GM12873 (cell line): Measurements from ENCODE around the gene F13A1.

Source experiments
- CTCF ChIP-seq: IDR thresholded peaks from 2 replicates; pipeline ENCODE4 v1.5.1; 2012; ENCODE audit warnings: low read depth, mild to moderate bottlenecking, moderate library complexity, low read length, control low read depth; ENCODE audit not compliant: insufficient read depth; ENCODE audit errors: missing control alignments

Gene F13A1

GRCh38 chr6:6331946-6332601, 11.6 kb upstream of the F13A1 start:
- TF ChIP-seq CTCF, result no peak

GRCh38 chr6:6331393-6331792, 10.9 kb upstream of the F13A1 start:
- TF ChIP-seq CTCF, result no peak

GRCh38 chr6:6330407-6330806, 9.9 kb upstream of the F13A1 start:
- TF ChIP-seq CTCF, result no peak

- no peak for TF ChIP-seq CTCF
Observed at GRCh38 chr6:6328451-6328850, 8.0 kb upstream of the F13A1 start.

GRCh38 chr6:6323352-6323751, 2.9 kb upstream of the F13A1 start:
- TF ChIP-seq CTCF, result no peak

- TF ChIP-seq CTCF, result no peak
Observed at GRCh38 chr6:6320901-6321300, 439 bp upstream of the F13A1 start.

- TF ChIP-seq CTCF, result no peak
Observed at GRCh38 chr6:6317825-6318733, 2.4 kb downstream of the F13A1 start.
